H4 (cell line): Measurements from ENCODE around the gene PACRG. TPM values are rescaled to one million over a fixed set of nuclear protein-coding genes. Genes with fewer than 3 reads are reported as not detected.

Experiments used
- DNase-seq: peaks from one replicate; pipeline ENCODE4 v3.0.0-alpha.2; 2015; ENCODE audit warnings: low spot score
- total RNA-seq: library from RNA; depleted of rRNA; stranded (reverse); fragments of >200 nt; shearing (Covaris generic); gene quantifications from 2 replicates; pipeline ENCODE4 v1.2.3, GENCODE V29; 2014

PACRG gene
- total RNA-seq, 1 experiment from 2014 or later, result not detected

GRCh38 chr6:163333701-163334663 is 606.2 kb downstream of the PACRG start:
- DNase-seq, result no peak

GRCh38 chr6:163335056-163335455 is 607.3 kb downstream of the PACRG start:
- no peak for DNase-seq

GRCh38 chr6:163335671-163336545 is 608.1 kb downstream of the PACRG start:
- no peak for DNase-seq

GRCh38 chr6:163336961-163337360 is 609.2 kb downstream of the PACRG start:
- DNase-seq, result no peak

- no peak for DNase-seq
Measured at GRCh38 chr6:163337958-163338357, 610.2 kb downstream of the PACRG start.

GRCh38 chr6:163338671-163339405 is 611.1 kb downstream of the PACRG start:
- DNase-seq, result peak; percentile 62

- DNase-seq, result no peak
Measured at GRCh38 chr6:163339466-163339865, 611.7 kb downstream of the PACRG start.

GRCh38 chr6:163340201-163340887 is 612.6 kb downstream of the PACRG start:
- no peak for DNase-seq

GRCh38 chr6:163341224-163342061 is 613.7 kb downstream of the PACRG start:
- no peak for DNase-seq

- DNase-seq, result no peak
Measured at GRCh38 chr6:163342571-163343539, 615.1 kb downstream of the PACRG start.

- DNase-seq, result no peak
Measured at GRCh38 chr6:163343609-163344008, 615.8 kb downstream of the PACRG start.

- no peak for DNase-seq
Measured at GRCh38 chr6:163344411-163344810, 616.6 kb downstream of the PACRG start.

GRCh38 chr6:163345931-163346330 is 618.2 kb downstream of the PACRG start:
- no peak for DNase-seq

- DNase-seq, result no peak
Measured at GRCh38 chr6:163346497-163346961, 618.8 kb downstream of the PACRG start.

- no peak for DNase-seq
Measured at GRCh38 chr6:163347021-163347446, 619.3 kb downstream of the PACRG start.

GRCh38 chr6:163348789-163349680 is 621.3 kb downstream of the PACRG start:
- DNase-seq, result no peak

GRCh38 chr6:163349696-163350095 is 621.9 kb downstream of the PACRG start:
- DNase-seq, result no peak

- no peak for DNase-seq
Measured at GRCh38 chr6:163351013-163351412, 623.2 kb downstream of the PACRG start.
